Memory B cell (primary cell): Measurements from ENCODE around the gene GULP1.

Experiments
- ATAC-seq: fragments of 150-1000 bp; cut with Tn5 transposase; 2 replicates; pipeline ENCODE4 v1.10.0; 2021; ENCODE audit warnings: low read depth, mild to moderate bottlenecking, moderate library complexity
- DNase-seq, 2 donors: peaks; one replicate each; pipeline ENCODE4 v3.0.0; 2022; ENCODE audit warnings: low spot score in 2 of 2
- H3K27ac Mint-ChIP-seq: one replicate; pipeline ENCODE4 v1.8.0; 2022; ENCODE audit warnings: mild to moderate bottlenecking, moderate library complexity, mixed read lengths
- H3K27me3 Mint-ChIP-seq: one replicate; pipeline ENCODE4 v1.8.0; 2022; ENCODE audit warnings: mixed read lengths
- H3K36me3 Mint-ChIP-seq: one replicate; pipeline ENCODE4 v1.8.0; 2022; ENCODE audit warnings: mild to moderate bottlenecking, mixed read lengths
- H3K4me1 Mint-ChIP-seq: one replicate; pipeline ENCODE4 v1.8.0; 2022; ENCODE audit warnings: mixed read lengths
- H3K4me3 Mint-ChIP-seq: one replicate; pipeline ENCODE4 v1.8.0; 2022; ENCODE audit warnings: mild to moderate bottlenecking, moderate library complexity, mixed read lengths
- H3K9me3 Mint-ChIP-seq: one replicate; pipeline ENCODE4 v1.8.0; 2022; ENCODE audit warnings: mixed read lengths

The GULP1 gene

DNA sequence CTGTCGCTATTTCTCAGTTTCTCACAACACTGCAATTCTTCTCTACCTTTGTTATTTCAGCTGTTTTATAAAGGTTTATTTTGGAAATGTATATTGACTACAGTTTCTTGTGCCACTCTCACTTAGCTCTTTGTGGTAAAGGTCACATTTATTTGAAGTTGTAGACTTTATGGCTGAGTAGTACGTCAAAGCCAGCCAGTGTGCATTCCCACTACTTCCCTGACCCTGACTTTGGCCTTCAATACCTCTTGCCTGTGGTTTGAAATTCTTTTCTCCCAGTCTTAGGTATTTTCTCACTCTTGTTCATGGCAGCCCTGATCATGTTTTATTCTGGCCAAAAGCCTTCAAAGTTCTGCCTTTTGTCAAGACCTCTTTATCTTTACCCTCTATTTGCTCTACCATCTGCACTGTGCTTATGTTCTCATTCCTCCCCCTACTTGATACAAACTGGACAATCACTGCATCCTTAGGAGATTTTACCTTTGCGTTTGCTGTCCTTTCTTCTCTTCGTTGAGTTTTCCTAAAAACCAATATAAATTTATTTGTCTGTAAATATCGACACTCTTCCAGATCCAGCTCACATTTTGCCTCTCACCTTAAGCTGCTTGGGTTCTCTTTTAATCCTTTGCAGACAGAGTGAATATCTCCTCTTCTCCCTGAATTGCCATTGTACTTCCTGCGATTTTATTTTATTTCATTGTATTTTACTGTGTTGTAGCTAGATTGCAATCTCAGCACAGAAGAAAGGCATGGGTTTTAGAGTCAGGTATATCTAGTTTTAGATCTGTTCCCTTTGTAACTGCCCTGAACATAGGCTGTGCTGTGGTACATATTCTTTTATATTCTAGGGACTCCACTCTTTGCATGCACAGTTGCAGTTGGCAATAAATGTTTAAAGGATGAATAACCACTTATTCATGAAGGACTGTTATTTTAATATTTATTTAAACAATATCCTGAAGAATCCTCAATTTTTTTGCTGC is 31.2 kb downstream of the GULP1 start:
- DNase-seq (no peak), ATAC-seq (no peak)
- no peak overlapping the region for H3K27ac Mint-ChIP-seq
- H3K27me3 Mint-ChIP-seq, result no peaks in the 10 kb centered on the region
- no peaks in the 10 kb centered on the region for H3K4me1 Mint-ChIP-seq
- H3K36me3 Mint-ChIP-seq, result no peaks in the 10 kb centered on the region
- H3K4me3 Mint-ChIP-seq, result no peak overlapping the region
- H3K9me3 Mint-ChIP-seq, result no peaks in the 10 kb centered on the region

GRCh38 chr2:188324067-188324466 is 32.4 kb downstream of the GULP1 start:
- Mint-ChIP-seq H3K4me1 (no peaks in the 10 kb centered on the region), H3K4me3 (no peak overlapping the region)
- no peak for DNase-seq

DNA sequence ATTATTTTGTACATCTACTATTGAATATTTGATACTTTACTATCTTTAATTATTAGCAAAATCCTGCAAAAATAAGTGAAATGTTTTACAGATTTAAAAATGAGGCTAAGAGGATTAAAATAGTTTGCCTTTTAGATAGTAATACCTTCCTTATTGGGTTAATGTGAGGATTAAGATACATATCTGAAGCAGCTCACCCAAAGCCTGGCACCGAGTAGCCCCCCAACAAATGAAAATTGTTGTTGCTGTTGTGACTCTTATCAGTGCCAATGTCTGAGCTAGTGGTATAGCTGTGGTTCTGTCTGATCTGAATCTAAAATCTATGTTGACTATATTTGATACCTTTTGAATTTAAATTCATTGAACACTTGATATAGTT is 34.6 kb downstream of the GULP1 start:
- no peaks in the 10 kb centered on the region for H3K27me3 Mint-ChIP-seq
- DNase-seq, result no peak
- no peak overlapping the region for H3K4me3 Mint-ChIP-seq
- no peaks in the 10 kb centered on the region for H3K36me3 Mint-ChIP-seq
- H3K9me3 Mint-ChIP-seq, result no peaks in the 10 kb centered on the region
- H3K4me1 Mint-ChIP-seq, result no peaks in the 10 kb centered on the region
- no peak overlapping the region for H3K27ac Mint-ChIP-seq
- ATAC-seq, result no peak

More at GRCh38 chr2:188324067-188324466, 32.4 kb downstream of the GULP1 start:
- no peak for ATAC-seq
- Mint-ChIP-seq H3K27ac (no peak overlapping the region), H3K36me3 (no peaks in the 10 kb centered on the region), H3K27me3 (no peaks in the 10 kb centered on the region), H3K9me3 (no peaks in the 10 kb centered on the region)

- Mint-ChIP-seq H3K36me3 (no peaks in the 10 kb centered on the region), H3K4me1 (no peaks in the 10 kb centered on the region), H3K4me3 (no peak overlapping the region), H3K9me3 (no peaks in the 10 kb centered on the region), H3K27ac (no peak overlapping the region), H3K27me3 (no peaks in the 10 kb centered on the region)
- DNase-seq (no peak), ATAC-seq (no peak)
These were observed 35.1 kb downstream of the GULP1 start for GRCh38 chr2:188326669-188327301.

DNA sequence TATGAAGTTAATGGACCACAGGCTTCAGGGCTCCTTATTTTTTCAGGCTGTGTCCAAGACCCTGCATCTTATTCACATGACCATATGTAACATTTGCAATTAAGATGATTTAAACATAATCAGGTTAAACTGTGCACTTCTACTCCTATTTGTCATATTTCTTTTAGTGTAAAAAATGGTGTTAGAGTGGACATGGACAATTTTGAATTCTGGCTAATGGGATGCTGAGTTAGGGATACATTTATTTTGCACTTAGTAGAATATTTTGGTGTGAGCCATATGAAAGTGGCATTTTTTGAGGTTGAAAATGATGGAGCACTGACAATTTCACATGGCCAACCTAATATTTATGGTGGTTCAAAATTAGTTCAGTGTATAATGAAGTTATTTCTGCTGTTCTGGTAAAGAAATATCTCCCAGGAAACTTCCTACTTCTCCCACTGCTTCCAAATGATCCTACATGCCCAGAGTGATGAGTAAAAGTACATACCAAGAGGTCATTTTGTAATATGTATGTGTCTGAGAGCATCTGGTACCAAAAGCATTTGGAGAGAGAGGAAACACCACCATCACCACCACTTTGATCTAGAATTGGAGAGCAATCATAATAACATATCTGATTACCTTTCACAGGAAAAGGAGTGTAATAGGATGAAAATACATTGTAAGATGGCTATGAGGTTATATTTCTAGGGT is 36.0 kb downstream of the GULP1 start:
- no peak for ATAC-seq
- H3K4me1 Mint-ChIP-seq, result no peaks in the 10 kb centered on the region
- no peak overlapping the region for H3K27ac Mint-ChIP-seq
- H3K27me3 Mint-ChIP-seq, result no peaks in the 10 kb centered on the region
- no peak overlapping the region for H3K4me3 Mint-ChIP-seq
- H3K36me3 Mint-ChIP-seq, result no peaks in the 10 kb centered on the region
- DNase-seq, result no peak
- no peaks in the 10 kb centered on the region for H3K9me3 Mint-ChIP-seq

DNA sequence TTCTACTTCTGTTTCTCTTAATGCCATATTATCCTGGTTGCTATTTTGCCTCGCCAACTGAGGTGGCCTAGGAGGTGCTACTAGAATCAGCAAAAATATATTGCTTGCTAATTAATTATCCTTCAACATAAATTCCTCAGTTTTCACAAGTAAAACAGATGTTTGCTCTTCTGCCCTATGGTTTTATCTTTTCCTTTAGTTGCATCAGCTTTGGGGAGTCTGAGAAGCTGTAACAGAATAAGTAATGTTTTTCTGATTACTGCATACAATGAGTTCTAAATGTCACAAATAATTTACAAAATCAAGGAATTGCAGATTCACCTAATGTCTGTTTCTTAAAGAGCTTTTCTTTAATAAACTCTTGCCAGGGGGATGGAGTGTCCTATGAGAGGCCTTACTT is 36.7 kb downstream of the GULP1 start:
- Mint-ChIP-seq H3K9me3 (no peaks in the 10 kb centered on the region), H3K4me1 (no peaks in the 10 kb centered on the region), H3K27ac (no peak overlapping the region), H3K4me3 (no peak overlapping the region), H3K36me3 (no peaks in the 10 kb centered on the region), H3K27me3 (no peaks in the 10 kb centered on the region)
- ATAC-seq (no peak), DNase-seq (no peak)

GRCh38 chr2:188330316-188331053 is 38.8 kb downstream of the GULP1 start:
- Mint-ChIP-seq H3K27me3 (no peaks in the 10 kb centered on the region), H3K4me1 (no peaks in the 10 kb centered on the region), H3K9me3 (no peaks in the 10 kb centered on the region), H3K36me3 (no peaks in the 10 kb centered on the region), H3K27ac (no peak overlapping the region), H3K4me3 (no peak overlapping the region)
- DNase-seq (no peak), ATAC-seq (no peak)

- DNase-seq, result no peak
- no peak for ATAC-seq
- no peaks in the 10 kb centered on the region for H3K9me3 Mint-ChIP-seq
- no peak overlapping the region for H3K27ac Mint-ChIP-seq
- no peaks in the 10 kb centered on the region for H3K27me3 Mint-ChIP-seq
- no peaks in the 10 kb centered on the region for H3K4me1 Mint-ChIP-seq
- H3K4me3 Mint-ChIP-seq, result no peak overlapping the region
- no peaks in the 10 kb centered on the region for H3K36me3 Mint-ChIP-seq
These were observed 40.9 kb downstream of the GULP1 start for GRCh38 chr2:188332619-188333018.

GRCh38 chr2:188333751-188334524 is 42.3 kb downstream of the GULP1 start:
- H3K36me3 Mint-ChIP-seq, result no peaks in the 10 kb centered on the region
- H3K4me1 Mint-ChIP-seq, result no peaks in the 10 kb centered on the region
- no peak overlapping the region for H3K4me3 Mint-ChIP-seq
- H3K27ac Mint-ChIP-seq, result no peak overlapping the region
- no peaks in the 10 kb centered on the region for H3K27me3 Mint-ChIP-seq
- DNase-seq, result no peak
- H3K9me3 Mint-ChIP-seq, result no peaks in the 10 kb centered on the region
- no peak for ATAC-seq

DNA sequence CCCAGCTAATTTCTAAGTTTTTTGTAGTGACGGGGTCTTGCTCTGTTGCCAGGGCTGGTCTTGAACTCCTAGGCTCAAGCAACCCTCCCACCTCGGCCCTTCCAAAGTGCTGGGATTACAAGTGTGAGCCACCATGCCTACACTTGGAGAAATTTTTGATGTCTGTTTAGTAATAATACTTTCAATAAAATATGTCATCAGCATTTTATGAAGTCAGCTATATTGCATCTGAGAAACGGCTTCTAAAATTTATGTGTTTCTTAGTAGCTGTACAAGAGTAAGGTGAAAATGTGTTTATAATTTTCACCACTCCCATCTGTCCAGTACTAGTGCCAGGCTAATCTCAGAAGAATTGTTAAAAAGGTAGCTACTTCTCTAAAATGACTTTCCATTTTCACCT is 46.8 kb downstream of the GULP1 start:
- no peak overlapping the region for H3K4me3 Mint-ChIP-seq
- H3K4me1 Mint-ChIP-seq, result no peaks in the 10 kb centered on the region
- H3K9me3 Mint-ChIP-seq, result no peaks in the 10 kb centered on the region
- H3K27ac Mint-ChIP-seq, result no peak overlapping the region
- H3K27me3 Mint-ChIP-seq, result no peaks in the 10 kb centered on the region
- ATAC-seq (no peak), DNase-seq (no peak)
- H3K36me3 Mint-ChIP-seq, result no peaks in the 10 kb centered on the region

GRCh38 chr2:188340257-188340656 is 48.6 kb downstream of the GULP1 start:
- no peaks in the 10 kb centered on the region for H3K27me3 Mint-ChIP-seq
- no peaks in the 10 kb centered on the region for H3K4me1 Mint-ChIP-seq
- H3K9me3 Mint-ChIP-seq, result no peaks in the 10 kb centered on the region
- DNase-seq, result no peak
- H3K4me3 Mint-ChIP-seq, result no peak overlapping the region
- H3K27ac Mint-ChIP-seq, result no peak overlapping the region
- no peaks in the 10 kb centered on the region for H3K36me3 Mint-ChIP-seq
- no peak for ATAC-seq

GRCh38 chr2:188345020-188345419 is 53.3 kb downstream of the GULP1 start:
- Mint-ChIP-seq H3K27me3 (no peaks in the 10 kb centered on the region), H3K4me1 (no peaks in the 10 kb centered on the region), H3K27ac (no peak overlapping the region), H3K4me3 (no peak overlapping the region), H3K36me3 (no peaks in the 10 kb centered on the region), H3K9me3 (no peaks in the 10 kb centered on the region)
- DNase-seq (no peak), ATAC-seq (no peak)

- H3K4me1 Mint-ChIP-seq, result no peaks in the 10 kb centered on the region
- no peaks in the 10 kb centered on the region for H3K27me3 Mint-ChIP-seq
- DNase-seq (no peak), ATAC-seq (no peak)
- H3K36me3 Mint-ChIP-seq, result no peaks in the 10 kb centered on the region
- no peak overlapping the region for H3K4me3 Mint-ChIP-seq
- no peak overlapping the region for H3K27ac Mint-ChIP-seq
- no peaks in the 10 kb centered on the region for H3K9me3 Mint-ChIP-seq
These were observed 53.8 kb downstream of the GULP1 start for GRCh38 chr2:188345426-188345825.
